A673 (cell line): ENCODE results near the gene DMRTA2. TPM values are rescaled to one million over a fixed set of nuclear protein-coding genes. Genes with fewer than 3 reads are reported as not detected.

Experiments
- BruUV-seq: library from RNA; stranded (reverse); fragments of 400-500 nt; replicated peaks from 2 replicates; lab custom pipeline; 2021; lab: Mats Ljungman, UMichigan
- CTCF ChIA-PET: fragments of 300-600 bp; sonication (Branson Sonifier 250); formaldehyde crosslinking; loops from one replicate; lab custom pipeline; 2022; ENCODE audit warnings: antibody characterized with exemption; lab: Charles Lee
- POLR2A ChIA-PET: fragments of 300-600 bp; sonication (Branson Sonifier 250); formaldehyde crosslinking; loops from one replicate; lab custom pipeline; 2022; ENCODE audit warnings: antibody characterized with exemption; ENCODE audit not compliant: low non-redundant PET; lab: Charles Lee
- DNase-seq: peaks from one replicate; pipeline ENCODE4 v3.0.0-alpha.2; 2015; ENCODE audit warnings: low spot score
- H3K27ac ChIP-seq: fragments of 200-600 bp; sonication (generic); 2 replicates; pipeline ENCODE4 v1.5.1; 2016; ENCODE audit warnings: mixed run types, low read depth, mild to moderate bottlenecking, mixed read lengths, antibody characterized with exemption, low read length; ENCODE audit not compliant: poor library complexity, severe bottlenecking
- H3K27me3 ChIP-seq: fragments of 200-600 bp; sonication (generic); replicated peaks from 2 replicates; pipeline ENCODE4 v1.6.1; 2017; ENCODE audit warnings: mixed run types, low read depth, mild to moderate bottlenecking, mixed read lengths, antibody characterized with exemption, low read length; ENCODE audit not compliant: insufficient read depth, poor library complexity
- H3K36me3 ChIP-seq: fragments of 200-600 bp; sonication (generic); 2 replicates; pipeline ENCODE4 v1.6.1; 2016; ENCODE audit warnings: mixed run types, mild to moderate bottlenecking, mixed read lengths, antibody characterized with exemption, low read length; ENCODE audit not compliant: insufficient read depth, poor library complexity, severe bottlenecking
- H3K4me1 ChIP-seq: fragments of 200-600 bp; sonication (generic); 2 replicates; pipeline ENCODE4 v1.6.1; 2017; ENCODE audit warnings: mixed run types, mild to moderate bottlenecking, mixed read lengths, antibody characterized with exemption, low read length; ENCODE audit not compliant: insufficient read depth, poor library complexity, severe bottlenecking
- H3K4me3 ChIP-seq: fragments of 200-600 bp; sonication (generic); 2 replicates; pipeline ENCODE4 v1.5.1; 2016; ENCODE audit warnings: low read depth, mixed run types, mild to moderate bottlenecking, mixed read lengths, low read length; ENCODE audit not compliant: poor library complexity, severe bottlenecking
- H3K9me3 ChIP-seq: fragments of 200-600 bp; sonication (generic); 2 replicates; pipeline ENCODE4 v1.6.1; 2016; ENCODE audit warnings: mixed run types, low read depth, mild to moderate bottlenecking, mixed read lengths, antibody characterized with exemption, low read length; ENCODE audit not compliant: poor library complexity, severe bottlenecking
- EZH2 ChIP-seq: fragments of 200-600 bp; sonication (generic); IDR thresholded peaks from 2 replicates; pipeline ENCODE4 v1.6.1; 2017; ENCODE audit warnings: borderline replicate concordance, low read depth, mild to moderate bottlenecking, mixed read lengths, antibody characterized with exemption, low read length; ENCODE audit not compliant: poor library complexity, severe bottlenecking
- intact Hi-C: fragments of 100-400 bp; cut with micrococcal nuclease; formaldehyde crosslinking; loops from one replicate; pipeline ENCODE4 v1.10.0; 2022; ENCODE audit not compliant: unreplicated experiment
- total RNA-seq: library from RNA; stranded (reverse); gene quantifications from 2 replicates; pipeline ENCODE4 v1.2.3, GENCODE V29; 2021
- TF ChIP-seq, protein P1 (sequence below): fragments of 300-800, 200-600 bp; sonication (generic); conservative IDR thresholded peaks from 2 replicates; pipeline ENCODE4 v1.5.1; 2017; ENCODE audit warnings: low read depth, mild to moderate bottlenecking, antibody characterized with exemption, low read length, moderate library complexity, mixed read lengths

The DMRTA2 gene
- total RNA-seq, 1 experiment from 2014 or later = 0.37 TPM

DNA sequence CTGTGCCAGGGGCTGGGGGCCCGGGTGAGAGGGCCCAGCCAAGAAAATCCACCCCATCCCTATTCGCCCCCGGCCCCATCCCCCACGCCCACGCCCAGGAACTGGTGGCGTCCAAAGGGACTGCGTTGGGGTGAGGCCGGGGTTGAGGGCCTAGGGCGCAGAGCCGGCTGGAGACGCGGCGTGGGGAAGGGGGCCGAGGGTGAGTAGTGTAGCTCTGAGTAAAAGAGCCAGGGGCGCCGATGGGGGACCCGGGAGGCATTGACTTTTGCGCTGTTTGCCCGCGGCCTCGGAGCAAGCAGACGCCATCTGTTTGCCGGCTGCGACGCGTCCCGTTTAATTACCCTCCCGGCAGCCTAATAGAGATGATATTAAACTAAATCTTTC is 3.5 kb upstream of the DMRTA2 start:
- Histone ChIP-seq H3K9me3 (no peaks in the 10 kb centered on the region), H3K27ac (no peak overlapping the region), H3K4me3 (peak overlapping the region; percentile 29), H3K36me3 (no peaks in the 10 kb centered on the region), H3K27me3 (peaks cover 100% of the 10 kb centered on the region), H3K4me1 (peaks cover 13% of the 10 kb centered on the region)
- TF ChIP-seq, protein P1, sequence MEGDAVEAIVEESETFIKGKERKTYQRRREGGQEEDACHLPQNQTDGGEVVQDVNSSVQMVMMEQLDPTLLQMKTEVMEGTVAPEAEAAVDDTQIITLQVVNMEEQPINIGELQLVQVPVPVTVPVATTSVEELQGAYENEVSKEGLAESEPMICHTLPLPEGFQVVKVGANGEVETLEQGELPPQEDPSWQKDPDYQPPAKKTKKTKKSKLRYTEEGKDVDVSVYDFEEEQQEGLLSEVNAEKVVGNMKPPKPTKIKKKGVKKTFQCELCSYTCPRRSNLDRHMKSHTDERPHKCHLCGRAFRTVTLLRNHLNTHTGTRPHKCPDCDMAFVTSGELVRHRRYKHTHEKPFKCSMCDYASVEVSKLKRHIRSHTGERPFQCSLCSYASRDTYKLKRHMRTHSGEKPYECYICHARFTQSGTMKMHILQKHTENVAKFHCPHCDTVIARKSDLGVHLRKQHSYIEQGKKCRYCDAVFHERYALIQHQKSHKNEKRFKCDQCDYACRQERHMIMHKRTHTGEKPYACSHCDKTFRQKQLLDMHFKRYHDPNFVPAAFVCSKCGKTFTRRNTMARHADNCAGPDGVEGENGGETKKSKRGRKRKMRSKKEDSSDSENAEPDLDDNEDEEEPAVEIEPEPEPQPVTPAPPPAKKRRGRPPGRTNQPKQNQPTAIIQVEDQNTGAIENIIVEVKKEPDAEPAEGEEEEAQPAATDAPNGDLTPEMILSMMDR = no peak
- TF ChIP-seq EZH2 = no peak
- no TSS peak for BruUV-seq
- intact Hi-C loops = no loop called here
- DNase-seq = no peak
- ChIA-PET CTCF (no interaction called here), POLR2A (no interaction called here)

DNA sequence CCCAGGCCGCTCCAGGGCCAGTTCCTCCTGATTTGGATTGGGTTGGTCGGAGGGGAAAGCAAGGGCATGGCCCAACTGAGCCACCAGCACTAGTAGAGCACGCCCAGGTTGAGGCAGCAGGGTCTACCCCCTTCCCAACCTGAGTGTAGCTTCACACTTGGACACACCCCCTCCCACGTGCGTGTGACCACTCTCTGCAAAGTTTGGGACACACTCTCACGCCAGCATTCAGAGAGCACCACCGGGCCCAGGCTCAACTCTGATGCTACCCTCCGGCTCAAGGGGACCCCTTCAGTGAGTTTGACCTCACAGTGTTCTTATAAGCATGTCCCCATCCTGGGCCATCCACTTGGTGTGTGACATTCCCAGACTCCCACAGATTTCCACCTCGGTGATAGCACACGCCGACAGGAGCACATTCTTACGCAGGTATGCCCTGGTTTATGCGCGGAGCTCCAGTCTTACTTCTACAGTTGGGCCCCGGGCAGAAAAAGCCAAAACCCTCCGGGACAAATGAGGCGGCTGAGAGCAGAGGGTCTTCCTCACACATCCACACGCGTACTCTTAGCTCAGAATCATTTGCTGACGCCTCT is 3.0 kb upstream of the DMRTA2 start:
- H3K36me3 ChIP-seq = no peaks in the 10 kb centered on the region
- ChIA-PET CTCF (no interaction called here), POLR2A (no interaction called here)
- peaks cover 100% of the 10 kb centered on the region for H3K27me3 ChIP-seq
- DNase-seq = no peak
- H3K4me1 ChIP-seq = peaks cover 13% of the 10 kb centered on the region
- no peak overlapping the region for H3K4me3 ChIP-seq
- intact Hi-C loops = no loop called here
- H3K9me3 ChIP-seq = no peaks in the 10 kb centered on the region
- TF ChIP-seq EZH2 = no peak
- TF ChIP-seq, protein P1 = no peak
- no TSS peak for BruUV-seq
- H3K27ac ChIP-seq = no peak overlapping the region

DNA sequence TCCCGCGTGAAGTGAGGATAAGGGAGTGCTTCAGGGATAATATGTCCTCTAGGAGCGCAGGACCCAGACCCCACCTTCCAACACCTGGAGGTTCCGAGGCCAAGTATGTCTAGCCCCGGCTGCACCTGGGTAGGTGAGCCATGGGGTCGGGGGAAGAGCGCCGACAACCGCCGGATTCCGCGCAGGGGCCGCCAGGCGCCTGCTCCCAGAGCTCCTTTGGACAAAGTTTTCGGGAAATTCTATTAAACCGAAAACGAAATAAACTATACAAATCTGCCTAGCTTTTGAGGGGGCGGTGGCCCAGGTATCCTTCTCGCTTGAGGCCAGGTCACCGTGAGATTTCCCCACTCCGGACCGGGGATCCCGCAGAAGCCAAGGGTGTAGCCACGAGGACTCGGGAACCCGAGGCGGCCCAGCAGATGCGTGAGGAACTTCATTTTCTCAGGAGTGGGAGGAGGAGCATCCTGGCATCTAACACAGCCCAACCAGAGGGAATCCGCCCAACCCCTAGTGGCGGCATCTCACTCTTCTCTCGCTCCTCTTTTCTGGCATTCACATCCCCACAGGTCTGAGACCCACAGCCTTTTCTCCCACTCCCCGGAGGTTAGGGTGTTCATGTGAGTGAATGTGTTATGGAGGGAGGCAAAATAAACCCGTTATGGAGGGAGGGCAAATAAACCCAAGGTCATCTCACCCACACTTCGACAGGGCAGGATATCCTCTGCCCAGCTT is 2.3 kb upstream of the DMRTA2 start:
- Histone ChIP-seq H3K36me3 (no peaks in the 10 kb centered on the region), H3K4me3 (no peak overlapping the region), H3K4me1 (peaks cover 13% of the 10 kb centered on the region), H3K9me3 (no peaks in the 10 kb centered on the region), H3K27ac (no peak overlapping the region), H3K27me3 (peaks cover 100% of the 10 kb centered on the region)
- ChIA-PET CTCF (no interaction called here), POLR2A (no interaction called here)
- intact Hi-C loops = no loop called here
- BruUV-seq = no TSS peak
- TF ChIP-seq EZH2 = no peak
- peak; percentile 68 for DNase-seq
